Femur (tissue), 1 donor: Measurements from ENCODE around the gene ANAPC1.
"Not testable (repeated sequence)": the region's sequence is repeated elsewhere in the genome, so short reads cannot be mapped to it uniquely, and the experiment has no call there.

Source experiments
- DNase-seq: peaks from one replicate; pipeline ENCODE4 v3.0.0-alpha.2; 2017

The ANAPC1 gene, protein sequence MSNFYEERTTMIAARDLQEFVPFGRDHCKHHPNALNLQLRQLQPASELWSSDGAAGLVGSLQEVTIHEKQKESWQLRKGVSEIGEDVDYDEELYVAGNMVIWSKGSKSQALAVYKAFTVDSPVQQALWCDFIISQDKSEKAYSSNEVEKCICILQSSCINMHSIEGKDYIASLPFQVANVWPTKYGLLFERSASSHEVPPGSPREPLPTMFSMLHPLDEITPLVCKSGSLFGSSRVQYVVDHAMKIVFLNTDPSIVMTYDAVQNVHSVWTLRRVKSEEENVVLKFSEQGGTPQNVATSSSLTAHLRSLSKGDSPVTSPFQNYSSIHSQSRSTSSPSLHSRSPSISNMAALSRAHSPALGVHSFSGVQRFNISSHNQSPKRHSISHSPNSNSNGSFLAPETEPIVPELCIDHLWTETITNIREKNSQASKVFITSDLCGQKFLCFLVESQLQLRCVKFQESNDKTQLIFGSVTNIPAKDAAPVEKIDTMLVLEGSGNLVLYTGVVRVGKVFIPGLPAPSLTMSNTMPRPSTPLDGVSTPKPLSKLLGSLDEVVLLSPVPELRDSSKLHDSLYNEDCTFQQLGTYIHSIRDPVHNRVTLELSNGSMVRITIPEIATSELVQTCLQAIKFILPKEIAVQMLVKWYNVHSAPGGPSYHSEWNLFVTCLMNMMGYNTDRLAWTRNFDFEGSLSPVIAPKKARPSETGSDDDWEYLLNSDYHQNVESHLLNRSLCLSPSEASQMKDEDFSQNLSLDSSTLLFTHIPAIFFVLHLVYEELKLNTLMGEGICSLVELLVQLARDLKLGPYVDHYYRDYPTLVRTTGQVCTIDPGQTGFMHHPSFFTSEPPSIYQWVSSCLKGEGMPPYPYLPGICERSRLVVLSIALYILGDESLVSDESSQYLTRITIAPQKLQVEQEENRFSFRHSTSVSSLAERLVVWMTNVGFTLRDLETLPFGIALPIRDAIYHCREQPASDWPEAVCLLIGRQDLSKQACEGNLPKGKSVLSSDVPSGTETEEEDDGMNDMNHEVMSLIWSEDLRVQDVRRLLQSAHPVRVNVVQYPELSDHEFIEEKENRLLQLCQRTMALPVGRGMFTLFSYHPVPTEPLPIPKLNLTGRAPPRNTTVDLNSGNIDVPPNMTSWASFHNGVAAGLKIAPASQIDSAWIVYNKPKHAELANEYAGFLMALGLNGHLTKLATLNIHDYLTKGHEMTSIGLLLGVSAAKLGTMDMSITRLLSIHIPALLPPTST (N-terminal part only)

DNA sequence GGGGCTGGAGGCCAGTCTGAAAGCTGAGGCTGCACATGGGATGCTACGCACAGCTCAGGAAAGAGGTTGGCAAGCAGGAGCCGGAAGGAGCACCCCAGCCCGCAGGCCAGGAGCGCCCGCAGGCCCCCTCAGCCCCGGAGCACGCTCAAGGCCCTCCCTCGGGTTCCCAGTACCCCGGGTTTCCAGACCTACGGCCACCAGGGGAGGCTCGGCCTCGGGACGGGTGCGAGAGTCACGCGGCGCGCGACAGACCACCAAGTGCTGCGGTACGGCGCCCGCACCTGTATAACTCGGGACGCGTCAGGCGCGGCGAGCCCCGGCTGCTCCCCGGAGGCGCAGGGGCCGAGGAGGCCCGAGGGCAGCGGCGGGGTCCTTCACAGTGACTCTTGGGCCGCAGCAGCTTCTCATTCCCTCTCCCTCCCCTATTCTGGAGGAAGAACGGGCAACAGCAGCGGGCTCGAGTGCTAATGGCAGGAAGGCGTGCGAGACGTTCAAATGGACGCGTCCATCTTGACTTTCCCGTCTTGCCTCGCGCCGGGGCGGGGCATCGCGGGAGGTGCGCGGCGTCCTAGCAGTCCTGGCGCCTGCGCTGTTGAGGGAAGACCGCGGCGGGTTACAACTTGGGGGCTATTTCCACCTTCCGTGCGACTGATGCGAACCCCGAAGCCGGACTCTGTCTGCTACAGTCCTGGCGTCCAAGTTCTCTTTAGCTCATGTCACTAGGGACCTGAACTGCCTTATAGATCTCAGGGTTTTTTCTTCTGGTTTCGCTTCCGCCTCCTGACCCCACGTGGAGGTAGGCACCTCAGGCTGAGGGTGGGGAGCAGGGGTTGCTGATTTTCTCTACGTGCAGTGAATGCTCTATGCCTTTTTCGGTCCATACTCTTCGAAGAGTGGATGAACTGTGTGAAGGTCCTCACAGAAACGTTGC is at the start of gene ANAPC1:
Gene ANAPC1, minus strand, starts transcription at position 533 of the 931 bp plus-strand sequence. CDS start 3,368 bp downstream, outside the sequence.
- DNase-seq = peak; percentile 89

DNA sequence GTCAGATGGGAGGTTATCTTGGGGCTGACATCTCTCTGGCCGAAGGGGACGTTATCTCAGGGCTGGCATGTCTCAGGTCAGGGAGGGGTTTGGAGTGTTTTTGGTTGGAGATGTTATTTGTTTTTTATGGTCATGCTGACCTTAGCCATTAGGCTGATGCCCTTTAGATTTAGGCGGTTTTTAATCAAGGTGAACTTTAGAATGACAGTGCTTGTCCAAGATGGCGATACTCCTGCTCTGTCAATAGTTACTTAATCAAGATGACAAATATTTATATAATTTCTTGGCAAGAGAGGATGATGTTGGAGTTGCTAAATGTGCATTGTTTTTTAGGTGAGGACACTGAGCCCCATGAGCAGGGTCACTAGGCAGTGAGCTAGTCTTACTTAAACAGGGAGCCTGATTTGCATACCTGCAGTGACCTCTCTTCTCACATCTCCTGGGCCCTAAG is 48.9 kb upstream of the ANAPC1 start:
- no peak for DNase-seq

DNA sequence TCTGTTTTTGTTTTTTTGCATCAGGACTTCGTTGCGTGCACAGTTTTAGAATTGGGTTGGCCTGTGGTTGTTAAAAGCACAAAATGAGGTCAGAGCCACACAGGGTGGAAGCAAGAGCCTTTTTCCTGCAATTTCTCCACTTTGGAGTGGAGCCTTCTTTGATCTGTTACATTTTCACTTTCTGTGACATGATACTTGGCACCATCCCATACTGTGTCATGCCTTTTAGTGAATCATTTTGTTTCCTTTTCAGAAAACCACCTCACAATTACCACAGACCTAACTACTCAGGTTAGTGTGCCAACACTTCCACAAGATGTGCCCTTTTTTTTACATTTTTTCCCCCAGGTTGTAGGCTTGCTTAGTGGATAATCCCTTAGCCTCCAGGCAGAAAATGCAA is 46.9 kb upstream of the ANAPC1 start:
- no peak for DNase-seq

DNA sequence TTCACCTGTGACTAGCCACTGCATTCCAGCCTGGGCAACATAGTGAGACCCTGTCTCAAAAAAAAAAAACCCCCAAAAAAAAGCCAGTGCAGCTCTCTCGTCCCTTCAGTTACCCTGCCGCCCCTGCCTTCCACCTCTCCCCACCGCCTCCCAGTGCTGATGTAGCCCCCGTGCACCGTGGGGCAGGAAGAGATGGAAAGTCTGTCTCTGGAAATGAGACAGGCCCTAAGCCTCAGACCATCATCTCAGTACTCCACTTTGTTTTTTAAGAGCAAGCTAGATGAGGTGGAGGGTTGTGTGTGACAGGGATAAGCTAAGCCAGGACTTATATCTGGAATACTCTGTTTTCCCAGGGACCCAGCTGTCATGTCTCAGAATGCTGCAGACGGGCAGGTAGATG is 46.4 kb upstream of the ANAPC1 start:
- DNase-seq = no peak

DNA sequence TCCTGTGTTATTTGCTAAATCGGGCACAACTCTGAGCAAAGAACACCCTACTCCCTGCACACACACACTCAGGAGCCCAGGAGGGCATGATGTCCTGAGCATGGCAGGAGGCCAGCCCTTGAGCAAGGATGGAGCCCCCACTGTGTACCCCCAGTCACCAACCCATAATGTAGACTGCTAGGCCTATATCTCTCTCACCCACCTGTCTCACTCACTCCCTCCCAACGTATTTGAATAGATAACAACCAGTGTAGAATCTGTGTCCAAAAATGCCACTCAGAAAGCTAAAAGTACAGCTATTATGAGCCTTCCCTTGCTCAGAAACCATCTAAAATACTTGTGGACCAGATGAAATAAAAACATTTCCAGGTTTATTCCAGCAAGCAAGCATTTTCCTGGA is 43.7 kb upstream of the ANAPC1 start:
- no peak for DNase-seq

DNA sequence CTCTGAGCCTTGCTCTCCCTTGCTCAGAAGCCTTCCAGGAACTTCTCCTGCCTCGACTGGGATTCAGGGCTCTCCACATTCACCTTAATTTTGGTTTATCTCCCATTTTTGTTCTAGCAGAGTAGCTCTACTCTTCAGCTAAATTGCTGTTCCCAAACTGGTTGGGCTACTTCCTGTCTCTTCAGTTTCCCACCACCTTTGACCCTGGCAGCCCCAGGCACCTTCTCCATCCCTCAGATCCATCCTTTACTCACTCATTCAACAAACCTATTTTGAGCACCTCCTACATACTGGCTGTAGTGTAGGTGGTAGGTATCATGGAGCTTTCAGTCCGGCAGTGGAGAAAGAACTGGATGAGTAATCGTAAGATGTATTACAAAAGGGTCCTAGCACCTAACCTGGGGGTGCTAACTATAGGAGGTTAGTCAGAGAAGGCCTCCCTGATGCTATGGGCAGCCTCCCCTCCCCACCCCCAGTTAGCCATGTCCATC is 40.7 kb upstream of the ANAPC1 start:
- no peak for DNase-seq

DNA sequence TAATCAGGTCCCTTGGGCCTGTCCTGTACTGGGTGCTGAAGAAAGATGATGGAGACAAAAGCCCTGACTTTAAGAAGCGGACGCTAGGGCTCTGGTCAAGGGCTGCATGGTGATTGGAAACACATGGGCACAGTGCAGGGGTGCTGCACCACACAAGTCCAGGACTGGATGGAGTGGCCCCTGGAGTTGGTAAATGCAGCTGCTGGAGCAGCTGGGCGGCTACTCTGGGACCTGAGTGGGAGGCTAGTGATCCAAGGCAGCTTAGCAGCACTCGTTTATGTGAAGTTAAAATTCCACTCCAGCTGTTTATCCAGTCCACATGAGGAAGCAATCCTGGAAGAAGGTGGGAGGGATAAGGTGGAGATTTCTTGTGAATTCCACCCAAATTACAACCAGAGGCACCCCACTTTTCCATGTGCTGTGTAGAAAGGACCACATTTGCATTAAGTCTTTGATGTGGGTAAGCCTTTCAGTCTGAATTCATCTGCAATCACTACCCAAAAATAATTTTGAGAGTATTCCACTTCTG is 39.3 kb upstream of the ANAPC1 start:
- DNase-seq = peak; percentile 74

DNA sequence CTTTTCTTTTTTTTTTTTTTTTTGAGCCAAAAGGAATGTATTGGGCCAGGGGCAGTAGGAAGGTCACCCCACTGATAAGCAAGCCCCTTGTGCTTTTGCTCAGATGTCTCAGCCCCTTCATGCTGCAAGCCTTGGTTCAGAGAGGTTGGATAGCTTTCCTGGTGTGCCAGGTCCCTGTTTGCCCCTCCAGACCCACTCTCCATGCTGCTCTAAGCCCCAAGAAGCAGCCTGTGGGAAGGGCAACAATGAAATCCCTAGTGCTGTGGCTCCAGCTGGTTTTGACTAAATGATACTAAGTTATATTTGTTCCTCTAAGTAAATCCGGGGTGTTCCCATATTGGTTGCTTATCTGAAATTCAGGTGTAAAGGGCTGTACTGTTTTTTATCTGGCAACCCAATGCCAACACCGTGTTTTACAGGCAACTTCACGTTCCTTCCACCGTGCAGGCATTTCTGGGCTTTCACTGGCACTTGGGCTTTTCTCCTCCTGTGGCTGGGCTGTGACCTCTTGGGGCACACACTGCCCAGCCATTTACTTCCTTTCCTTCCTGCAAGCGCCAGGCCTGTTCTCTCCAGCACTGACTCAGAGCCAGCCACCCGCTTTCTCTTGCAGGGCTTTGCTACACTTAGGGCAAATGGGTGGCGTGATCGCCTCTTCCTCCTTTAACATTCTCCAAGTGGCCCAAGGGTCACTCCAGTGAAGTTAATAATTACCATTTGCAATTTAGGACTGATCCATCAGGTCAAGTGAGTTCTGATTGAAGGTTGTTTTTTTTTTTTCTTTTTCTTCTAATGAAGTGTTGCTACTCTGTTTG is 36.0 kb upstream of the ANAPC1 start:
- DNase-seq = no peak

DNA sequence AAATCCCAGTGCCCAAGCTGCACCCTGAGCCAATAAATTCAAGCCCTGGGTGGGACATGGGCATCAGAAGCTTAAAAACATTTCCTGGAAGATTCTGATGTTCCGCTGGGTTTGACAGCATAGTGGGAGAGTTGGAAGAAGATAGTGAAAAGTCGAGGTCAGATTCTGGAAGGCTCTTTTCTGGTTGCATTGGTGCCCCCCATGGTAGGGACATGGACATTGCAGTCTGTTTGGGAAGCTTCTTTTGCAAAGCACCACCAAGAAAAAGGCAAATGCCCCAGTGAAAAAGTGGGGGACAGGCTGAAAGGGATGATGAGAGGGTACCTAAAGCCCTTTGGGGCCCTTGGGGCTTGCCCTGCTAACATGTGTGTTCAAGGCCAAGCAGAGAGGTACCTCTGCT is 35.4 kb upstream of the ANAPC1 start:
- DNase-seq = no peak

DNA sequence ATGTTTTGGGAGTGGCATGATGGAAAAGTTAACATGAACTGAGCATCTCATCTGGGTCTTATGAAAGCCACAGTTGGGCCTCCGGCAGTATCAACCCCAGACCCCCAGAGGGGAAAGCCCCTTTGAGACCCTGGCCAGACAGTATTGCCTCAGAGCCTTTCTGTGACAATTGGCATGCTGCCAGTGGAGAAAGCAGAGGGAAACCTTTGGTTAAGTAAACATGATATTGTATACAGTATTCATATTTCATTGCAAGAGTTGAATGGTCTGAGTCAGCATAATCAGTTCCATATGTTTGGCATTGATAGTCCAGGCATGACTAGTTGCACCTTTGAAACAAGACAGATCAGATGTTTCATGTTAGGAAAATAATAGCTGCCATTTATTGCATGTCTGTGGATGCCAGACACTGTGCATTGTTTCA is 34.4 kb upstream of the ANAPC1 start:
- peak; percentile 56 for DNase-seq

DNA sequence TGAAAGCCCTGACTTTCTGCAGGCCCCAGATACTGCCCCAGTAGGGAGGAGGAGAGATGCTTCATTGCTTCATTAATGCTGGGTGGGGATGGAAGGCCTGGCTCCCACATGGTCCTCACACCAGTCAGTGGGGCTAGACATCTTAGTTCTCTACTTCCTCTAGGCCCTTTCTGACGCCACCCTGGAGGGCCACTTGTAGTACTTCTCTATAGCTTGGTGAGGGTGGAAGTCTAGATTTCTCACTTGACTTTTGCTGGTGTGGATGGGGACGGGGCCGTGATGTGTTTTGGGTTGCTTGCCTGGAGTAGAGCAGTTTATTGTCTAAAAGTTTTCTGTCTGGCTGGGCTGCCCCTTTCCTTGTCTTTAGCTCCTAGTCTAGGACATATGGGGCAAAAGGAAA is 33.1 kb upstream of the ANAPC1 start:
- DNase-seq = no peak

DNA sequence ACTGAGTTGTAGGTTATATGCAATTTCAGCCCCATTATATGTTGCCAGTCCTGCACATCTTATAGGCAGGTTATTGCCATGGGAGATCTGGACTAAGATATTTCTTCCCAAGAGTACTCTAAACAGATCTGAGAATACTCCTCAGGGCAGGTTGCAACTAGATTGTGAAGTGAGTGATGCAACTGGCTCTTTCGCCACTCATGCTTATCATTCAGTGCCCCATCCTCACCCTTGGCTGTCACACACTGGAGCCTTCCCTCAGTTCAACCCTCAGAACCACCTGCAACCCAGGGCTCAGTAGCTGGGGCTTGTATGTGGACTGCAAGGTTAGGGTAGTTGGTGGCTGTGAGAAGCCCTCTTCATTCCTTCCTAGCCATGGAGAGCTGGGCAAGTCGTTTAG is 28.6 kb upstream of the ANAPC1 start:
- DNase-seq = no peak

DNA sequence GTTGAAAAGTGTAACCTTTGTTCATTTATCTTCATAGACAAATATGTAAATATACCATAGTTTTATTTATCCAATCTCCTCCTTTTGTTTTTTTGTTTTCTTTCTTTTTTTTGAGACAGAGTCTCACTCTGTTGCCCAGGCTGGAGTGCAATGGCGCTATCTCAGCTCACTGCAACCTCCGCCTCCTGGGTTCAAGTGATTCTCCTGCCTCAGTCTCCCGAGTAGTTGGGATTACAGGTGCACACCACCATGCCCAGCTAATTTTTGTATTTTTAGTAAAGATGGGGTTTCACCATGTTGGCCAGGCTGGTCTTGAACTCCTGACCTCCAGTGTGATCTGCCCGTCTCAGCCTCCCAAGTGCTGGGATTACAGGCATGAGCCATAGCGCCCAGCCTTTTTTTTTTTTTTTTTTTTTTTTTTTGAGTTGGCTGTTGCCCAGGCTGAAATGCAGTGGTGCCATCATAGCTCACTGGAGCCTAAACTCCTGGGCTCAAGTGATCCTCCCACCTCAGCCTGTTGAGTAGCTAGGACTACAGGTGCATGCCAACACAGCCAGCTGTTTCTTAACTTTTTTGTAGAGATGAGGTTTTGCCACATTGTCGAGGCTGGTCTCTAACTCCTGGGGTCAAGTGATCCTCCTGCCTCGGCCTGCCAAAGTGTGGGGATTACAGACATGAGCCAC is 27.4 kb upstream of the ANAPC1 start:
- DNase-seq = not testable (repeated sequence)

DNA sequence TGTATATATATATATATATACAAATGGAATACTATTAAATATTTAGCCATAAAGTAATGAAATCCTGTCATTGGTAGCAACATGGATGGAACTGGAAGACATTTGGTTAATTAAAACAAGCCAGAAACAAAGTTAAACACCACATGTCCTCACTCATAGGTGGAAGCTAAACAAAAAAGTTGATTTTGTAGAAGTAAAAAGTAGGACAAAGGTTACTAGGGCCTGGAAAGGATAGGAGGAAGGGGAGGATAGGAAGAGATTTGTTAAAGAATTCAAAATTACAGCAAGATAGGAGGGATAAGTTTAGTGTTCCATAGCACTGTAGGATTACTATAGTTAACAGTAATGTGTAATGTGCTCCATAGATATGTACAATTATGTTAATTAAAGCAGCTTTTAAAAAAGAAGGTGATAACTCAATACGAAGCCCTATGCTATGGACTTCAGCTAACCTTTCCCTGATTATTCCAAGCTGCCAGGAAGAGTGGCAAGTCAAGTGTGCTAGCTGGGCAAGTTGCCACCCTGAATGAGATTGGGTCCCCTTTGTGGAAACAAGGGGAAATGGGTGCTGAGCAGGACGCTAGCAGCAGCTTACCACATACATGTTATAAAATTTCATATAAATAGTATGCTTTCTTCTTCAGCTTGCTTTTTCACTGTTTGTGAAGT is 26.8 kb upstream of the ANAPC1 start:
- no peak for DNase-seq

DNA sequence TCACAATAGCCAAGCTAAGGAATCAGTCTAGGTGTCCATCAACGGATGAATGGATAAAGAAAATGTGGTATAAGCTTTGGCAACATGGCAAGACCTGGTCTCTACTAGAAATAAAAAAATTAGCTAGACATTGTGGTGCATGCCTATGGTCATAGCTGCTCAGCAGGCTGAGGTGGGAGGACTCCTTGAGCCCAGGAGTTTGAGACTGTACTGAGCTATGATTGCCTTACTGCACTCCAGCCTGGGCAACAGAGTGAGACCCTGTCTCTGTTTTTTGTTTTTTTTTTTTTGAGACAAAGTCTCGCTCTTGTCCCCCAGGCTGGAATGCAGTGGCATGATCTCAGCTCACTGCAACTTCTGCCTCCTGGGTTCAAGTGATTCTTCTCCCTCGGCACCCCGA is 26.0 kb upstream of the ANAPC1 start:
- not testable (repeated sequence) for DNase-seq

DNA sequence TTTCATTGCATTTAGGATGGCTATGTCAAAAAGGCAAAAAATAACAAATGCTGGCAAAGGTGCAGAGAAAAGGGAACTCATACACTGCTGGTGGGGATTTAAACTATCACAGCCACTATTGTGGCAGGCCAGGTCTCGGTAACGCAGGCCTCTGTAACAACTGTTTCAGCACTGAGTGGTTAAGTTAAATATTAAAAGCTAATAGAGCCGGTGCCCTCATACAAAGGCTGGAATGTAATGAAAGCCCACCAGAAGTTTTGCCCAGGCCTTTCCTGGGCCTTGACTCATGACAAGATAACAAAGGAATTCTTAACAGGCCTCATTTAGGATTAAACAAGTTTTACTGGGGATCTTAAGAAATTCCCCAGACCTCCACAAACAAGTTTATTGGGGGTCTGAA is 25.1 kb upstream of the ANAPC1 start:
- DNase-seq = no peak

DNA sequence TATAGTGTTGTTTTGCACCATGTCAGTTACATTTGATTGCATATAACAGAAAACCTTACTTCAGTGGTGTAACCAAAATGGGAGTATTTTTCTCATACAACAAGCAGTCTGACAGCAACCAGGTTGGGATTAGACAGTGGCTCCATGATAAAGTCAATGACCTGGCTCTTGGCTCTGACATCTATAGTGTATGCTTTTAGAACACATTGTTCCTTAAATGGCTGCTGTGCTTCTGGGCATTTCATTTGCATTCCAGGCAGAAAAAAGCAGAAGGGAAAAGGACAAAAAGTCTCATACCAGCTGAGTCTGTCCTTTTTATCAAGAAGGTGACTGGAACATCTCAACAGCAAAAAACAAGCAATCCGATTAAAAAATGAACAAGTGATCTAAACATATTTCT is 24.6 kb upstream of the ANAPC1 start:
- no peak for DNase-seq

DNA sequence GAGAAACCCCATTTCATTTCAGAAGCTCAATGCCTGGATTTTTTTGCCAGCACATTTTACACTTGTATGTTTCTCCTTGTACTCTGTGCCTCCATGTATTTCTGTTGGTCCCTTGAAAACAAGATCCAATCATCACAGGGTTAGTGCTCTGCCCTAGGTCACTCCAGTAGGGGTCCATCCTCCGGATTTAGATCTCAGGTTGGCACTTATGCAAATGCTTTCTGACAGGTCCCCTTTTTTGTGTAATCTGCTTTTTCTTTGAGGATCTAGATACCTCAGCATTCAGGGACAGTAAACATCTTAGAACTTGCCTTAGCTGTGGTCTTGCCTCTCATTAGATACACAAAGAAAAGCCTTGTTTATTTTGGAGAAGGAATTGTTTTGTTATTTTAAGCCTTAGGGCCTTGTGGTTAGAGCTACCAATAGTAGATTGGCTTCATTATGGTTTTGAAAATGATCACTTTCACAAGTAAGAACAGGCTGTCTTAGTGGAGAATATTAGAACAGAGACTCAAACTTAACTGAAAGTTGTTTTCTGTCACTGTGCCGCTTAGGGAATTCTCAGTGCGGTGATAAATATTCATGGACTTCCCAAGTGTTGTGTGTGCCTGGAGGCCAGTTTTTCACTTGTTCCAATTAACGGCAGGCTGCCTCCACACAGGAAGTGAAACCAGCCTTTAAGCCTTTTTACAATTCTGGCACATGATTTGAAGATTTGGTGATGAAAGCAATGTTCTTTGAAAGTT is 22.2 kb upstream of the ANAPC1 start:
- no peak for DNase-seq

DNA sequence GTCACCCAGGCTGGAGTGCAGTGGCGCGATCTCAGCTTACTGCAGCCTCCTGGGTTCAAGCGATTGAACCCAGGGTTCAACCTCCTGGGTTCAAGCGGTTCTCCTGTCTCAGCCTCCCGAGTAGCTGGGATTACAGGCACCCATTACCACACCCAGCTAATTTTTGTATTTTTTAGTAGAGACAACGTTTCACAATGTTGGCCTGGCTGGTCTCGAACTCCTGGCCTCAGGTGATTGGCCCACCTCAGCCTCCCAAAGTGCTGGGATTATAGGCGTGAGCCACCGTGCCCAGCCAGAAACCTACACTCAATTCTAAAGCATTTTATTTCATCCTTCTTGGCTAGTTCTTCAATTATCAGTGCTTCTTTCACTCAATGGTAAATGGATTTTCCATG is 21.5 kb upstream of the ANAPC1 start:
- not testable (repeated sequence) for DNase-seq
